ENCODE measurements around the gene GJC2.

DNA sequence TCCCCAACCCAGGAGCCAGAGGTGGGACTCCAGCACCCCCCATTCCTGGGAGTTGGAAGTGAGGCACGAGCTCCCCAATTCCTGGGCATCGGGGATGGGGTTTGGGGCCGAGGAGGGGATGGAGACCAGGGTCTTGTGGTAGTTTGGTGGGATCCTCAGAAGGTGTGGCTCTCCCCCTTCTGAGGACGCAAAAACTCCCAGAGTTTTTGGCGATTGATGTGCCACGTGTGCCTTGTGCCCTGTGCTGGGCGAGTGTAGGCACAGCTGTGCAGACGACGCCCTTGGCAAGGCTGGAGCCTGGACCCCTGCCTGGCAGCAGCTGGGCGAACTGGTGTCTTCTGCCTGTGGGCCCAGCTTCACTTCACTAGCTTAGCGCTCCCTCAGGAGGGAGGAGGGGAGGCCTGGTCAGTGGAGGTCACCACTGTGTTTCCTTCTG lies 7.0 kb upstream of the GJC2 start:
- TF ChIP-seq, protein P1, sequence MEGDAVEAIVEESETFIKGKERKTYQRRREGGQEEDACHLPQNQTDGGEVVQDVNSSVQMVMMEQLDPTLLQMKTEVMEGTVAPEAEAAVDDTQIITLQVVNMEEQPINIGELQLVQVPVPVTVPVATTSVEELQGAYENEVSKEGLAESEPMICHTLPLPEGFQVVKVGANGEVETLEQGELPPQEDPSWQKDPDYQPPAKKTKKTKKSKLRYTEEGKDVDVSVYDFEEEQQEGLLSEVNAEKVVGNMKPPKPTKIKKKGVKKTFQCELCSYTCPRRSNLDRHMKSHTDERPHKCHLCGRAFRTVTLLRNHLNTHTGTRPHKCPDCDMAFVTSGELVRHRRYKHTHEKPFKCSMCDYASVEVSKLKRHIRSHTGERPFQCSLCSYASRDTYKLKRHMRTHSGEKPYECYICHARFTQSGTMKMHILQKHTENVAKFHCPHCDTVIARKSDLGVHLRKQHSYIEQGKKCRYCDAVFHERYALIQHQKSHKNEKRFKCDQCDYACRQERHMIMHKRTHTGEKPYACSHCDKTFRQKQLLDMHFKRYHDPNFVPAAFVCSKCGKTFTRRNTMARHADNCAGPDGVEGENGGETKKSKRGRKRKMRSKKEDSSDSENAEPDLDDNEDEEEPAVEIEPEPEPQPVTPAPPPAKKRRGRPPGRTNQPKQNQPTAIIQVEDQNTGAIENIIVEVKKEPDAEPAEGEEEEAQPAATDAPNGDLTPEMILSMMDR (conservative IDR thresholded peaks at IDR 0.05; ENCODE audit: low read length) = no peak
- no peak for TF ChIP-seq EZH2phosphoT487 (IDR thresholded peaks at IDR 0.05; ENCODE audit: borderline replicate concordance)
